ENCODE data around the gene RWDD3. TPM values are rescaled to one million over a fixed set of nuclear protein-coding genes. Genes with fewer than 3 reads are reported as not detected.
A peak's percentile ranks its signal among the peaks of the same experiment; 100 is the strongest.

The RWDD3 gene, protein sequence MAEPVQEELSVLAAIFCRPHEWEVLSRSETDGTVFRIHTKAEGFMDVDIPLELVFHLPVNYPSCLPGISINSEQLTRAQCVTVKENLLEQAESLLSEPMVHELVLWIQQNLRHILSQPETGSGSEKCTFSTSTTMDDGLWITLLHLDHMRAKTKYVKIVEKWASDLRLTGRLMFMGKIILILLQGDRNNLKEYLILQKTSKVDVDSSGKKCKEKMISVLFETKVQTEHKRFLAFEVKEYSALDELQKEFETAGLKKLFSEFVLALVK
- 25.0 and 28.5 TPM in 2 replicates for total RNA-seq
- 18.9 and 23.0 TPM in 2 replicates for polyA plus RNA-seq

GRCh38 chr1:95233737-95234500 is at the start of gene RWDD3:
TSS of gene RWDD3 (plus strand) at chr1:95234210. CDS start at chr1:95234231, 21 bp downstream.
- no peaks in the 10 kb centered on the region for H3K27me3 ChIP-seq
- H3K79me2 ChIP-seq = peaks cover 44% of the 10 kb centered on the region
- TF ChIP-seq, protein P1, sequence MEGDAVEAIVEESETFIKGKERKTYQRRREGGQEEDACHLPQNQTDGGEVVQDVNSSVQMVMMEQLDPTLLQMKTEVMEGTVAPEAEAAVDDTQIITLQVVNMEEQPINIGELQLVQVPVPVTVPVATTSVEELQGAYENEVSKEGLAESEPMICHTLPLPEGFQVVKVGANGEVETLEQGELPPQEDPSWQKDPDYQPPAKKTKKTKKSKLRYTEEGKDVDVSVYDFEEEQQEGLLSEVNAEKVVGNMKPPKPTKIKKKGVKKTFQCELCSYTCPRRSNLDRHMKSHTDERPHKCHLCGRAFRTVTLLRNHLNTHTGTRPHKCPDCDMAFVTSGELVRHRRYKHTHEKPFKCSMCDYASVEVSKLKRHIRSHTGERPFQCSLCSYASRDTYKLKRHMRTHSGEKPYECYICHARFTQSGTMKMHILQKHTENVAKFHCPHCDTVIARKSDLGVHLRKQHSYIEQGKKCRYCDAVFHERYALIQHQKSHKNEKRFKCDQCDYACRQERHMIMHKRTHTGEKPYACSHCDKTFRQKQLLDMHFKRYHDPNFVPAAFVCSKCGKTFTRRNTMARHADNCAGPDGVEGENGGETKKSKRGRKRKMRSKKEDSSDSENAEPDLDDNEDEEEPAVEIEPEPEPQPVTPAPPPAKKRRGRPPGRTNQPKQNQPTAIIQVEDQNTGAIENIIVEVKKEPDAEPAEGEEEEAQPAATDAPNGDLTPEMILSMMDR (IDR thresholded peaks at IDR 0.05; ENCODE audit: poor library complexity) = peak; percentile 90
- no peak for TF ChIP-seq EZH2 (IDR thresholded peaks at IDR 0.05; ENCODE audit: borderline replicate concordance)
- peak; percentile 97 for DNase-seq (ENCODE audit: low spot score)
- WGBS (ENCODE audit: low lambda C conversion rate, missing lambda C conversion rate) = 1% methylated on average over 59 of the region's 71 CpGs
- no peaks in the 10 kb centered on the region for H3K9me2 ChIP-seq (replicated peaks; ENCODE audit: insufficient read depth)
- H3K27ac ChIP-seq = peak within 1 kb of the TSS; percentile 94
- no peaks in the 10 kb centered on the region for H3K36me3 ChIP-seq (replicated peaks; ENCODE audit: insufficient read depth, low read depth)
- H3K4me3 ChIP-seq = peak within 1 kb of the TSS; percentile 79
- peaks cover 9% of the 10 kb centered on the region for H3K4me1 ChIP-seq (ENCODE audit: insufficient read depth)
- peak within 1 kb of the TSS; percentile 98 for H2AFZ ChIP-seq
- H4K20me1 ChIP-seq (ENCODE audit: insufficient read depth, poor library complexity, severe bottlenecking) = no peaks in the 10 kb centered on the region
- H3K4me2 ChIP-seq = peak within 1 kb of the TSS; percentile 88
- H3K9me3 ChIP-seq (ENCODE audit: low read depth) = no peaks in the 10 kb centered on the region

GRCh38 chr1:95186149-95186548 is 47.9 kb upstream of the RWDD3 start:
- no peak for TF ChIP-seq EZH2phosphoT487 (IDR thresholded peaks at IDR 0.05; ENCODE audit: low read depth, severe bottlenecking, unreplicated experiment)
- TF ChIP-seq, protein P1 (IDR thresholded peaks at IDR 0.05; ENCODE audit: poor library complexity) = no peak
- no peak for TF ChIP-seq EZH2 (IDR thresholded peaks at IDR 0.05; ENCODE audit: borderline replicate concordance)
- no peak overlapping the region for H3K27ac ChIP-seq
- no peaks in the 10 kb centered on the region for H3K27me3 ChIP-seq
- 92% methylated on average over 4 of the region's 4 CpGs for WGBS (ENCODE audit: low lambda C conversion rate, missing lambda C conversion rate)
- no peak overlapping the region for H2AFZ ChIP-seq
- H3K4me3 ChIP-seq = no peak overlapping the region
- no peaks in the 10 kb centered on the region for H3K36me3 ChIP-seq (replicated peaks; ENCODE audit: insufficient read depth, low read depth)
- no peak for DNase-seq (ENCODE audit: low spot score)
- no peaks in the 10 kb centered on the region for H4K20me1 ChIP-seq (ENCODE audit: insufficient read depth, poor library complexity, severe bottlenecking)
- H3K4me1 ChIP-seq (ENCODE audit: insufficient read depth) = no peaks in the 10 kb centered on the region
- H3K9me3 ChIP-seq (ENCODE audit: low read depth) = no peaks in the 10 kb centered on the region
- H3K79me2 ChIP-seq = no peaks in the 10 kb centered on the region
- H3K4me2 ChIP-seq = no peak overlapping the region
- no peaks in the 10 kb centered on the region for H3K9me2 ChIP-seq (replicated peaks; ENCODE audit: insufficient read depth)

DNA sequence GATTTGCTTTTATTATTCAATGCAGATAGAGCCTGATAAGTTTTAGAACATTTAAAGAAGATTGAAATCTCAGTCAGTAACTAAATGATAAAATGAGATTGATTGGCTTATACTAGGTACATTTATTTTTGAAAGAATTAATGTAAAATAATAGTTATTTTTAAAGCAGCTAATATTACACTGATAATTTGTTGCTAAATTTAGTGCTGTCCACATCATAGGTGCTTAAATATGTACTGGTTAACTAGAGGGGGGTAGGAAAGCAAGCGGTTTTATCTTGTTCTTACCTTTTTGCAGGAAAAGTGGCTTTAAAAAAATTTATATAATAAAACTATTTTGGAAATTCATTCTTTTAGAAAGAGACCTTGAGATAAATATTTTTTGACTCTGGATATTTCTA is 40.4 kb upstream of the RWDD3 start:
- Histone ChIP-seq H3K9me2 (replicated peaks; ENCODE audit: insufficient read depth) (no peaks in the 10 kb centered on the region), H3K79me2 (no peaks in the 10 kb centered on the region), H3K27ac (no peak overlapping the region), H2AFZ (no peak overlapping the region), H4K20me1 (ENCODE audit: insufficient read depth, poor library complexity, severe bottlenecking) (no peaks in the 10 kb centered on the region), H3K27me3 (no peaks in the 10 kb centered on the region), H3K4me3 (no peak overlapping the region), H3K9me3 (ENCODE audit: low read depth) (no peaks in the 10 kb centered on the region), H3K4me1 (ENCODE audit: insufficient read depth) (no peaks in the 10 kb centered on the region), H3K4me2 (no peak overlapping the region), H3K36me3 (replicated peaks; ENCODE audit: insufficient read depth, low read depth) (no peaks in the 10 kb centered on the region)
- WGBS (ENCODE audit: low lambda C conversion rate, missing lambda C conversion rate) = 97% methylated on average over 1 of the region's 1 CpG
- no peak for DNase-seq (ENCODE audit: low spot score)
- TF ChIP-seq, protein P1 (IDR thresholded peaks at IDR 0.05; ENCODE audit: poor library complexity) = no peak
- TF ChIP-seq EZH2phosphoT487 (IDR thresholded peaks at IDR 0.05; ENCODE audit: low read depth, severe bottlenecking, unreplicated experiment) (no peak), EZH2 (IDR thresholded peaks at IDR 0.05; ENCODE audit: borderline replicate concordance) (no peak)
